ENCODE results near the gene SLX4IP. TPM values are rescaled to one million over a fixed set of nuclear protein-coding genes. Genes with fewer than 3 reads are reported as not detected.
A peak's percentile ranks its signal among the peaks of the same experiment; 100 is the strongest.

SLX4IP gene
- total and polyA plus RNA-seq, 2 of the 13 experiments (the other 11 are each of a cell fraction or from before 2014, with no cell fraction given) = 3.6 to 7.3 TPM

DNA sequence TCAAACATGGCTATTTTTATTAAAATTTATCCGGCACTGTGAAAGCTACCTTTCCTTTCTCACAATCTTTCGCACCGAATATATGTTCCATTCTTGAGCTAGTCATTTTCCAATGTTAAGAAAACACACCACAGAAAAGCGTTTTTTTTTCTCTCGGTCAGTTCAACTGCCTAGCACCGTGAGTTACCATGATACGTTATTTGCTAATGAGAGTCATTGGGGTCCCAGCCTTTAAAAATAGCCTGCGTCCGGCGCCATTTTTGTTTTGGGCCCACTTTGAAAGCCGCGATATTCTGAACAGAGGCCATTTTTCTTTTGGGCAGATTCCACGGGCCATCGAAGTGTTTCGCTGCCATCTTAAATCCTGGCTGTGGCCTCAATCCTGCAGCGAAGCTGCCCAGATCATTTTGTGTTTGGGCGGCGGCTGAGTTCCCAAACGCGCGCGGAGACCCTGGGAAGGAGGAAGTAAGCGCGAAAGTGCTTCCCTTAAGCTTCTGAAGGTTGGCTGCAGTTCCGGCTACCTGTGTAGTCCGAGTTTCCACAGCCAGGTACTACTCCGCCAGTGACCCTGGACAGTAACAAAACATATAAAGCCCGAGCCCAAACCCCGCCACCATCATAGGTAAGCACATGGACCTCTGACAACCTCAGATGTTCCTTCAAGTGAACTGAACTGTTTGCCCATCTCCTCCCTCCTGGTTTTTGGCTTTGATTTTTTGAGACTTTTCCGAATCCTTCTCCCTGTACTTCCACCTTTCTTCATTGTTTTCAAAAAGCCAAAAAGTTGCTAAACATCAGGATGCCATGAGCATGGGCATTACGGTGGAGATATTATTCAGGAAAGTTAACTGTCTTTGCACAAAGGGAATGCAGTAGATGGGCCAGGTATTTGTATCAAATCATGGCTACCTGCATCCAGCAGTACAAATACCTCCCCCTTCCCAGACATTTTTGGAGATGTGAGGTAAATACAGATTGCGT lies at the start of gene SLX4IP (continued):
- TF ChIP-seq, protein P1, sequence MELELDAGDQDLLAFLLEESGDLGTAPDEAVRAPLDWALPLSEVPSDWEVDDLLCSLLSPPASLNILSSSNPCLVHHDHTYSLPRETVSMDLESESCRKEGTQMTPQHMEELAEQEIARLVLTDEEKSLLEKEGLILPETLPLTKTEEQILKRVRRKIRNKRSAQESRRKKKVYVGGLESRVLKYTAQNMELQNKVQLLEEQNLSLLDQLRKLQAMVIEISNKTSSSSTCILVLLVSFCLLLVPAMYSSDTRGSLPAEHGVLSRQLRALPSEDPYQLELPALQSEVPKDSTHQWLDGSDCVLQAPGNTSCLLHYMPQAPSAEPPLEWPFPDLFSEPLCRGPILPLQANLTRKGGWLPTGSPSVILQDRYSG (CRISPR knock-in tag; IDR thresholded peaks at IDR 0.05) = 0 out of 2 replicates have a peak, but pooled peaks have one; percentile 22
- TF ChIP-seq MYNN (CRISPR knock-in tag; IDR thresholded peaks at IDR 0.05; ENCODE audit: low read depth) (0 out of 2 replicates have a peak, but pooled peaks have one; percentile 42), ZNF75D (CRISPR knock-in tag; IDR thresholded peaks at IDR 0.05; ENCODE audit: borderline replicate concordance) (no peak), U2AF1 (optimal IDR thresholded peaks at IDR 0.05; ENCODE audit: low read depth, low read length) (peak; percentile 87), HDAC2 (CRISPR knock-in tag; IDR thresholded peaks at IDR 0.05) (peak; percentile 59; the same call in 1 of the 2 replicates), RBM22 (optimal IDR thresholded peaks at IDR 0.05; ENCODE audit: low read length) (peak; percentile 51), HOXA5 (CRISPR knock-in tag; IDR thresholded peaks at IDR 0.05) (peak; percentile 37), PITX1 (CRISPR knock-in tag; IDR thresholded peaks at IDR 0.05) (peak; percentile 88), ZNF292 (CRISPR knock-in tag; IDR thresholded peaks at IDR 0.05; ENCODE audit: borderline replicate concordance, low read depth) (0 out of 2 replicates have a peak, but pooled peaks have one; percentile 50), ZNF460 (CRISPR knock-in tag; IDR thresholded peaks at IDR 0.05; ENCODE audit: borderline replicate concordance) (peak; percentile 22; the same call in 1 of the 2 replicates), SP2 (CRISPR knock-in tag; IDR thresholded peaks at IDR 0.05) (peak; percentile 57; the same call in 1 of the 2 replicates), GLI4 (CRISPR knock-in tag; IDR thresholded peaks at IDR 0.05; ENCODE audit: borderline replicate concordance) (peak; percentile 90)
- TF ChIP-seq, protein P2, sequence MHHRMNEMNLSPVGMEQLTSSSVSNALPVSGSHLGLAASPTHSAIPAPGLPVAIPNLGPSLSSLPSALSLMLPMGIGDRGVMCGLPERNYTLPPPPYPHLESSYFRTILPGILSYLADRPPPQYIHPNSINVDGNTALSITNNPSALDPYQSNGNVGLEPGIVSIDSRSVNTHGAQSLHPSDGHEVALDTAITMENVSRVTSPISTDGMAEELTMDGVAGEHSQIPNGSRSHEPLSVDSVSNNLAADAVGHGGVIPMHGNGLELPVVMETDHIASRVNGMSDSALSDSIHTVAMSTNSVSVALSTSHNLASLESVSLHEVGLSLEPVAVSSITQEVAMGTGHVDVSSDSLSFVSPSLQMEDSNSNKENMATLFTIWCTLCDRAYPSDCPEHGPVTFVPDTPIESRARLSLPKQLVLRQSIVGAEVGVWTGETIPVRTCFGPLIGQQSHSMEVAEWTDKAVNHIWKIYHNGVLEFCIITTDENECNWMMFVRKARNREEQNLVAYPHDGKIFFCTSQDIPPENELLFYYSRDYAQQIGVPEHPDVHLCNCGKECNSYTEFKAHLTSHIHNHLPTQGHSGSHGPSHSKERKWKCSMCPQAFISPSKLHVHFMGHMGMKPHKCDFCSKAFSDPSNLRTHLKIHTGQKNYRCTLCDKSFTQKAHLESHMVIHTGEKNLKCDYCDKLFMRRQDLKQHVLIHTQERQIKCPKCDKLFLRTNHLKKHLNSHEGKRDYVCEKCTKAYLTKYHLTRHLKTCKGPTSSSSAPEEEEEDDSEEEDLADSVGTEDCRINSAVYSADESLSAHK (CRISPR knock-in tag; IDR thresholded peaks at IDR 0.05; ENCODE audit: borderline replicate concordance) = peak; percentile 63; the same call in 1 of the 2 replicates
- TF ChIP-seq, protein P3, sequence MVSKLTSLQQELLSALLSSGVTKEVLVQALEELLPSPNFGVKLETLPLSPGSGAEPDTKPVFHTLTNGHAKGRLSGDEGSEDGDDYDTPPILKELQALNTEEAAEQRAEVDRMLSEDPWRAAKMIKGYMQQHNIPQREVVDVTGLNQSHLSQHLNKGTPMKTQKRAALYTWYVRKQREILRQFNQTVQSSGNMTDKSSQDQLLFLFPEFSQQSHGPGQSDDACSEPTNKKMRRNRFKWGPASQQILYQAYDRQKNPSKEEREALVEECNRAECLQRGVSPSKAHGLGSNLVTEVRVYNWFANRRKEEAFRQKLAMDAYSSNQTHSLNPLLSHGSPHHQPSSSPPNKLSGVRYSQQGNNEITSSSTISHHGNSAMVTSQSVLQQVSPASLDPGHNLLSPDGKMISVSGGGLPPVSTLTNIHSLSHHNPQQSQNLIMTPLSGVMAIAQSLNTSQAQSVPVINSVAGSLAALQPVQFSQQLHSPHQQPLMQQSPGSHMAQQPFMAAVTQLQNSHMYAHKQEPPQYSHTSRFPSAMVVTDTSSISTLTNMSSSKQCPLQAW (CRISPR knock-in tag; IDR thresholded peaks at IDR 0.05) = peak; percentile 78
- TF ChIP-seq, protein P4, sequence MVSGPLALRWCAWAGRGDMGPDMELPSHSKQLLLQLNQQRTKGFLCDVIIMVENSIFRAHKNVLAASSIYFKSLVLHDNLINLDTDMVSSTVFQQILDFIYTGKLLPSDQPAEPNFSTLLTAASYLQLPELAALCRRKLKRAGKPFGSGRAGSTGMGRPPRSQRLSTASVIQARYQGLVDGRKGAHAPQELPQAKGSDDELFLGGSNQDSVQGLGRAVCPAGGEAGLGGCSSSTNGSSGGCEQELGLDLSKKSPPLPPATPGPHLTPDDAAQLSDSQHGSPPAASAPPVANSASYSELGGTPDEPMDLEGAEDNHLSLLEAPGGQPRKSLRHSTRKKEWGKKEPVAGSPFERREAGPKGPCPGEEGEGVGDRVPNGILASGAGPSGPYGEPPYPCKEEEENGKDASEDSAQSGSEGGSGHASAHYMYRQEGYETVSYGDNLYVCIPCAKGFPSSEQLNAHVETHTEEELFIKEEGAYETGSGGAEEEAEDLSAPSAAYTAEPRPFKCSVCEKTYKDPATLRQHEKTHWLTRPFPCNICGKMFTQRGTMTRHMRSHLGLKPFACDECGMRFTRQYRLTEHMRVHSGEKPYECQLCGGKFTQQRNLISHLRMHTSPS (CRISPR knock-in tag; IDR thresholded peaks at IDR 0.05; ENCODE audit: low read depth) = no peak
- TF ChIP-seq, protein P5, sequence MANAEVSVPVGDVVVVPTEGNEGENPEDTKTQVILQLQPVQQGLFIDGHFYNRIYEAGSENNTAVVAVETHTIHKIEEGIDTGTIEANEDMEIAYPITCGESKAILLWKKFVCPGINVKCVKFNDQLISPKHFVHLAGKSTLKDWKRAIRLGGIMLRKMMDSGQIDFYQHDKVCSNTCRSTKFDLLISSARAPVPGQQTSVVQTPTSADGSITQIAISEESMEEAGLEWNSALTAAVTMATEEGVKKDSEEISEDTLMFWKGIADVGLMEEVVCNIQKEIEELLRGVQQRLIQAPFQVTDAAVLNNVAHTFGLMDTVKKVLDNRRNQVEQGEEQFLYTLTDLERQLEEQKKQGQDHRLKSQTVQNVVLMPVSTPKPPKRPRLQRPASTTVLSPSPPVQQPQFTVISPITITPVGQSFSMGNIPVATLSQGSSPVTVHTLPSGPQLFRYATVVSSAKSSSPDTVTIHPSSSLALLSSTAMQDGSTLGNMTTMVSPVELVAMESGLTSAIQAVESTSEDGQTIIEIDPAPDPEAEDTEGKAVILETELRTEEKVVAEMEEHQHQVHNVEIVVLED (CRISPR knock-in tag; IDR thresholded peaks at IDR 0.05; ENCODE audit: borderline replicate concordance) = peak; percentile 79; the same call in 1 of the 2 replicates
